Transverse colon (tissue), 4 donors: Measurements from ENCODE around the gene RHOBTB1. TPM values are rescaled to one million over a fixed set of nuclear protein-coding genes. Genes with fewer than 3 reads are reported as not detected.

Source experiments
- DNase-seq: peaks from one replicate; pipeline ENCODE4 v3.0.0-alpha.2; 2019
- H3K27ac ChIP-seq, 4 donors: fragments of 200-600 bp; sonication (generic); 2 replicates each; pipeline ENCODE4 v1.5.1; 2016 to 2018; ENCODE audit warnings: inconsistent platforms in 4 of 4
- H3K27me3 ChIP-seq: fragments of 200-600 bp; sonication (generic); 2 replicates; pipeline ENCODE4 v1.5.1; 2017; ENCODE audit warnings: inconsistent platforms
- H3K36me3 ChIP-seq, 4 donors: fragments of 200-600 bp; sonication (generic); 2 replicates each; pipeline ENCODE4 v1.5.1; 2017 to 2019; ENCODE audit warnings: inconsistent platforms in 4 of 4
- H3K4me1 ChIP-seq, 4 donors: fragments of 200-600 bp; sonication (generic); 2 replicates each; pipeline ENCODE4 v1.5.1; 2017 to 2020; ENCODE audit warnings: inconsistent platforms in 4 of 4
- H3K4me3 ChIP-seq, 4 donors: fragments of 200-600 bp; sonication (generic); 1 replicate in 1 of 4; 2 replicates in 3 of 4; pipeline versions ENCODE4 v1.5.1 to v1.6.1; 2017 to 2019; ENCODE audit warnings: inconsistent platforms in 4 of 4
- H3K9me3 ChIP-seq, 2 donors: fragments of 200-600 bp; sonication (generic); 2 replicates each; pipeline ENCODE4 v1.5.1; 2017 to 2019; ENCODE audit warnings: inconsistent platforms in 2 of 2
- EP300 ChIP-seq: sonication (generic); formaldehyde crosslinking; IDR thresholded peaks from one replicate; pipeline ENCODE4 v1.6.1; 2017; ENCODE audit warnings: antibody characterized with exemption, low read depth
- POLR2A ChIP-seq: fragments of 450-650 bp; IDR thresholded peaks from one replicate; pipeline ENCODE4 v1.6.1; 2016; ENCODE audit warnings: antibody characterized with exemption, mild to moderate bottlenecking, moderate library complexity
- POLR2AphosphoS5 ChIP-seq, 3 donors: sonication (generic); formaldehyde crosslinking; IDR thresholded peaks; one replicate each; pipeline ENCODE4 v1.6.1; 2016; ENCODE audit warnings: antibody characterized with exemption in 3 of 3
- WGBS, 2 donors: methylation state at CpG; one replicate each; pipeline ENCODE4 v1.1.5; 2018; ENCODE audit warnings: low coverage in 1 of 2; 5-methylcytosine and 5-hydroxymethylcytosine counted together
- in situ Hi-C, 4 donors: fragments of 200-750 bp; cut with MboI; loops; one replicate each; pipeline versions ENCODE4 v1.15.0 to v1.15.1; 2017; ENCODE audit warnings: low sequenced_read_pairs in 3 of 4, low pct_ligation_motif_present in 1 of 4, low pct_unique_long_range_greater_than_20kb in 1 of 4
- intact Hi-C: fragments of 100-400 bp; cut with DNase I; formaldehyde crosslinking; loops from one replicate; pipeline ENCODE4 v1.15.1; 2023; ENCODE audit warnings: low total_unique reads
- total RNA-seq, 4 donors: library from RNA; depleted of rRNA; stranded (reverse); fragments of >200 nt; gene quantifications; one replicate each; pipeline ENCODE4 v1.1.0, GENCODE V29; 2016
- TF ChIP-seq, protein P1 (sequence below), 5 experiments: fragments of 200-600 bp in 3 of 5; fragments of 450-650 bp in 2 of 5; sonication (generic) in 3 of 5; IDR thresholded peaks; 1 replicate in 2 of 5; 2 replicates in 3 of 5; pipeline ENCODE4 v1.5.1; 2016 to 2017; ENCODE audit warnings: antibody characterized with exemption in 5 of 5, inconsistent platforms in 3 of 5, mild to moderate bottlenecking in 2 of 5, moderate library complexity in 1 of 5

The RHOBTB1 gene
- total RNA-seq, 4 donors from 2014 or later, result 4.0 to 13.1 (median 9.0) TPM

- Histone ChIP-seq H3K9me3 (no peaks in the 10 kb centered on the region), H3K4me3 (no peak overlapping the region), H3K27me3 (no peaks in the 10 kb centered on the region), H3K4me1 (peaks cover 0 to 14% (median 0%) of the 10 kb centered on the region in 4 donors), H3K36me3 (no peaks in the 10 kb centered on the region), H3K27ac (no peak overlapping the region)
- TF ChIP-seq, protein P1, sequence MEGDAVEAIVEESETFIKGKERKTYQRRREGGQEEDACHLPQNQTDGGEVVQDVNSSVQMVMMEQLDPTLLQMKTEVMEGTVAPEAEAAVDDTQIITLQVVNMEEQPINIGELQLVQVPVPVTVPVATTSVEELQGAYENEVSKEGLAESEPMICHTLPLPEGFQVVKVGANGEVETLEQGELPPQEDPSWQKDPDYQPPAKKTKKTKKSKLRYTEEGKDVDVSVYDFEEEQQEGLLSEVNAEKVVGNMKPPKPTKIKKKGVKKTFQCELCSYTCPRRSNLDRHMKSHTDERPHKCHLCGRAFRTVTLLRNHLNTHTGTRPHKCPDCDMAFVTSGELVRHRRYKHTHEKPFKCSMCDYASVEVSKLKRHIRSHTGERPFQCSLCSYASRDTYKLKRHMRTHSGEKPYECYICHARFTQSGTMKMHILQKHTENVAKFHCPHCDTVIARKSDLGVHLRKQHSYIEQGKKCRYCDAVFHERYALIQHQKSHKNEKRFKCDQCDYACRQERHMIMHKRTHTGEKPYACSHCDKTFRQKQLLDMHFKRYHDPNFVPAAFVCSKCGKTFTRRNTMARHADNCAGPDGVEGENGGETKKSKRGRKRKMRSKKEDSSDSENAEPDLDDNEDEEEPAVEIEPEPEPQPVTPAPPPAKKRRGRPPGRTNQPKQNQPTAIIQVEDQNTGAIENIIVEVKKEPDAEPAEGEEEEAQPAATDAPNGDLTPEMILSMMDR (IDR thresholded peaks at IDR 0.05), result no peak
- in situ Hi-C loops (loop anchor here in 3 of 4 donors (10.0 kb wide), 3 partner anchors 83 to 153 kb away; no protein-coding TSS in a partner anchor), intact Hi-C loops (no loop called here)
- WGBS, 2 donors, result 78 to 79% methylated on average over 2 of the region's 2 CpGs
- DNase-seq, result no peak
Observed at GRCh38 chr10:60967854-60968484, 24.0 kb upstream of the RHOBTB1 start.

GRCh38 chr10:60967260-60967659, 23.3 kb upstream of the RHOBTB1 start:
- in situ Hi-C loops (loop anchor here in 3 of 4 donors (10.0 kb wide), 3 partner anchors 82 to 152 kb away; no protein-coding TSS in a partner anchor), intact Hi-C loops (no loop called here)
- DNase-seq, result no peak
- peaks cover 0 to 14% (median 0%) of the 10 kb centered on the region in 4 donors for H3K4me1 ChIP-seq
- TF ChIP-seq EP300, result no peak
- TF ChIP-seq, protein P1 (IDR thresholded peaks at IDR 0.05), result no peak
- no peak for TF ChIP-seq POLR2A
- no peak for TF ChIP-seq POLR2AphosphoS5 (IDR thresholded peaks at IDR 0.05)
- no peaks in the 10 kb centered on the region for H3K9me3 ChIP-seq
- no peaks in the 10 kb centered on the region for H3K36me3 ChIP-seq
- 67 to 71% methylated on average over 4 of the region's 4 CpGs for WGBS, 2 donors
- no peaks in the 10 kb centered on the region for H3K27me3 ChIP-seq
- H3K27ac ChIP-seq, result no peak overlapping the region
- H3K4me3 ChIP-seq, result no peak overlapping the region

GRCh38 chr10:60965696-60966095, 21.7 kb upstream of the RHOBTB1 start:
- no peak for DNase-seq

More at GRCh38 chr10:60965696-60966095, 21.7 kb upstream of the RHOBTB1 start:
- in situ Hi-C loops (loop anchor here in 3 of 4 donors (10.0 kb wide), 3 partner anchors 81 to 151 kb away; no protein-coding TSS in a partner anchor), intact Hi-C loops (loop anchor here (2.0 kb wide), 1 partner anchor 149 kb away; no protein-coding TSS in a partner anchor)
- Histone ChIP-seq H3K36me3 (no peaks in the 10 kb centered on the region), H3K27me3 (no peaks in the 10 kb centered on the region), H3K9me3 (no peaks in the 10 kb centered on the region), H3K4me1 (peaks cover 0 to 14% (median 0%) of the 10 kb centered on the region in 4 donors), H3K27ac (peak overlapping the region in 1 of 4 donors; percentile 60), H3K4me3 (no peak overlapping the region)
- WGBS, 2 donors, result 71 to 89% methylated on average over 3 of the region's 3 CpGs
- TF ChIP-seq EP300 (no peak), POLR2AphosphoS5 (IDR thresholded peaks at IDR 0.05) (no peak), POLR2A (no peak)
- TF ChIP-seq, protein P1 (IDR thresholded peaks at IDR 0.05), result no peak
